Measurements from ENCODE around the gene COL23A1. TPM values are rescaled to one million over a fixed set of nuclear protein-coding genes. Genes with fewer than 3 reads are reported as not detected.

Gene COL23A1
- total and polyA plus RNA-seq, 2 of the 13 experiments (the other 11 are each of a cell fraction or from before 2014, with no cell fraction given) = not detected

GRCh38 chr5:178626484-178627258 lies 36.5 kb upstream of the COL23A1 start, which contains the start of gene CLK4 (continued):
- TF ChIP-seq, protein P1, sequence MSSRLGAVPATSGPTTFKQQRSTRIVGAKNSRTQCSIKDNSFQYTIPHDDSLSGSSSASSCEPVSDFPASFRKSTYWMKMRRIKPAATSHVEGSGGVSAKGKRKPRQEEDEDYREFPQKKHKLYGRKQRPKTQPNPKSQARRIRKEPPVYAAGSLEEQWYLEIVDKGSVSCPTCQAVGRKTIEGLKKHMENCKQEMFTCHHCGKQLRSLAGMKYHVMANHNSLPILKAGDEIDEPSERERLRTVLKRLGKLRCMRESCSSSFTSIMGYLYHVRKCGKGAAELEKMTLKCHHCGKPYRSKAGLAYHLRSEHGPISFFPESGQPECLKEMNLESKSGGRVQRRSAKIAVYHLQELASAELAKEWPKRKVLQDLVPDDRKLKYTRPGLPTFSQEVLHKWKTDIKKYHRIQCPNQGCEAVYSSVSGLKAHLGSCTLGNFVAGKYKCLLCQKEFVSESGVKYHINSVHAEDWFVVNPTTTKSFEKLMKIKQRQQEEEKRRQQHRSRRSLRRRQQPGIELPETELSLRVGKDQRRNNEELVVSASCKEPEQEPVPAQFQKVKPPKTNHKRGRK (CRISPR knock-in tag; IDR thresholded peaks at IDR 0.05) = no peak
- TF ChIP-seq, protein P2, sequence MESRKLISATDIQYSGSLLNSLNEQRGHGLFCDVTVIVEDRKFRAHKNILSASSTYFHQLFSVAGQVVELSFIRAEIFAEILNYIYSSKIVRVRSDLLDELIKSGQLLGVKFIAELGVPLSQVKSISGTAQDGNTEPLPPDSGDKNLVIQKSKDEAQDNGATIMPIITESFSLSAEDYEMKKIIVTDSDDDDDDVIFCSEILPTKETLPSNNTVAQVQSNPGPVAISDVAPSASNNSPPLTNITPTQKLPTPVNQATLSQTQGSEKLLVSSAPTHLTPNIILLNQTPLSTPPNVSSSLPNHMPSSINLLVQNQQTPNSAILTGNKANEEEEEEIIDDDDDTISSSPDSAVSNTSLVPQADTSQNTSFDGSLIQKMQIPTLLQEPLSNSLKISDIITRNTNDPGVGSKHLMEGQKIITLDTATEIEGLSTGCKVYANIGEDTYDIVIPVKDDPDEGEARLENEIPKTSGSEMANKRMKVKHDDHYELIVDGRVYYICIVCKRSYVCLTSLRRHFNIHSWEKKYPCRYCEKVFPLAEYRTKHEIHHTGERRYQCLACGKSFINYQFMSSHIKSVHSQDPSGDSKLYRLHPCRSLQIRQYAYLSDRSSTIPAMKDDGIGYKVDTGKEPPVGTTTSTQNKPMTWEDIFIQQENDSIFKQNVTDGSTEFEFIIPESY (CRISPR knock-in tag; IDR thresholded peaks at IDR 0.05) = no peak
- peak; percentile 39; the same call in 1 of the 2 replicates for TF ChIP-seq KLF12 (CRISPR knock-in tag; IDR thresholded peaks at IDR 0.05; ENCODE audit: borderline replicate concordance)
- no peak for TF ChIP-seq THAP7 (CRISPR knock-in tag; IDR thresholded peaks at IDR 0.05)
- peak; percentile 30; the same call in 1 of the 2 replicates for TF ChIP-seq ZNF772 (CRISPR knock-in tag; IDR thresholded peaks at IDR 0.05)
- TF ChIP-seq SIX1 (CRISPR knock-in tag; IDR thresholded peaks at IDR 0.05; ENCODE audit: borderline replicate concordance) = no peak
- no peak for TF ChIP-seq ZNF512B (CRISPR knock-in tag; IDR thresholded peaks at IDR 0.05; ENCODE audit: borderline replicate concordance)
- TF ChIP-seq BORCS8-MEF2B (CRISPR knock-in tag; IDR thresholded peaks at IDR 0.05) = 0 out of 2 replicates have a peak, but pooled peaks have one; percentile 54
- TF ChIP-seq, protein P3, sequence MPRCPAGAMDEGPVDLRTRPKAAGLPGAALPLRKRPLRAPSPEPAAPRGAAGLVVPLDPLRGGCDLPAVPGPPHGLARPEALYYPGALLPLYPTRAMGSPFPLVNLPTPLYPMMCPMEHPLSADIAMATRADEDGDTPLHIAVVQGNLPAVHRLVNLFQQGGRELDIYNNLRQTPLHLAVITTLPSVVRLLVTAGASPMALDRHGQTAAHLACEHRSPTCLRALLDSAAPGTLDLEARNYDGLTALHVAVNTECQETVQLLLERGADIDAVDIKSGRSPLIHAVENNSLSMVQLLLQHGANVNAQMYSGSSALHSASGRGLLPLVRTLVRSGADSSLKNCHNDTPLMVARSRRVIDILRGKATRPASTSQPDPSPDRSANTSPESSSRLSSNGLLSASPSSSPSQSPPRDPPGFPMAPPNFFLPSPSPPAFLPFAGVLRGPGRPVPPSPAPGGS (CRISPR knock-in tag; IDR thresholded peaks at IDR 0.05) = peak; percentile 76; the same call in 1 of the 2 replicates
- no peak for TF ChIP-seq ZFYVE20 (CRISPR knock-in tag; IDR thresholded peaks at IDR 0.05; ENCODE audit: borderline replicate concordance, low read depth)
- TF ChIP-seq RBFOX2 (IDR thresholded peaks at IDR 0.05; ENCODE audit: low read depth, low read length) = peak; percentile 93
- TF ChIP-seq PCBP1 (IDR thresholded peaks at IDR 0.05; ENCODE audit: borderline replicate concordance, low read depth, low read length) = peak; percentile 88; the same call in 1 of the 2 replicates
- TF ChIP-seq ZNF367 (CRISPR knock-in tag; IDR thresholded peaks at IDR 0.05; ENCODE audit: borderline replicate concordance) = no peak
- peak; percentile 14; the same call in 1 of the 2 replicates for TF ChIP-seq GPN1 (CRISPR knock-in tag; IDR thresholded peaks at IDR 0.05; ENCODE audit: borderline replicate concordance)
- peak in 1 of 2 experiments; percentile 59; a peak in 1 of 4 replicates for TF ChIP-seq KLF16 (CRISPR knock-in tag; IDR thresholded peaks at IDR 0.05)
- TF ChIP-seq PREB (CRISPR knock-in tag; IDR thresholded peaks at IDR 0.05) = no peak
- TF ChIP-seq ZNF598 (CRISPR knock-in tag; IDR thresholded peaks at IDR 0.05; ENCODE audit: borderline replicate concordance) = 0 out of 2 replicates have a peak, but pooled peaks have one; percentile 23
